Suppressor macrophage treated with lipopolysaccharide for 1 hour (primary cell): Measurements from ENCODE around the gene IGF1R.

ENCODE experiments used
- DNase-seq, 3 donors: peaks; one replicate each; pipeline ENCODE4 v3.0.0-alpha.2; 2020 to 2022

The IGF1R gene

GRCh38 chr15:98841419-98841970, 193.2 kb downstream of the IGF1R start:
- no peak for DNase-seq

- no peak for DNase-seq
Observed at GRCh38 chr15:98842192-98842972, 194.0 kb downstream of the IGF1R start.

DNA sequence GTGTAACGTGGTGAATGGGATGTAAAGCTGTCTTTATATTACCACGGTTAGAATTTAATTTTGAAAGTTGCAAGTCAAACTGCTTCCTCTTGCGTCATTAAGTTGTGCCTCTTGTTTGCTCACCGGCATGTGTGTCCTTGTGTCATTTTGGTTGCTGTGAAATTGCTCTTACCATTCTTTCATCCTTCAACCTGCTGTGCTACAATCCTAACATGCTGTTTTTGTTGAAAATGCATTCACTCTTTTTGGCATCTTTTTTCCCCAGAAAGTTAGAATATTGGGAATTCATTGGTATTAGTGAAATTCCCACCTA, 194.6 kb downstream of the IGF1R start:
- peak in 1 of 3 donors; percentile 10 for DNase-seq

- no peak for DNase-seq
Observed at GRCh38 chr15:98843844-98844243, 195.5 kb downstream of the IGF1R start.

DNA sequence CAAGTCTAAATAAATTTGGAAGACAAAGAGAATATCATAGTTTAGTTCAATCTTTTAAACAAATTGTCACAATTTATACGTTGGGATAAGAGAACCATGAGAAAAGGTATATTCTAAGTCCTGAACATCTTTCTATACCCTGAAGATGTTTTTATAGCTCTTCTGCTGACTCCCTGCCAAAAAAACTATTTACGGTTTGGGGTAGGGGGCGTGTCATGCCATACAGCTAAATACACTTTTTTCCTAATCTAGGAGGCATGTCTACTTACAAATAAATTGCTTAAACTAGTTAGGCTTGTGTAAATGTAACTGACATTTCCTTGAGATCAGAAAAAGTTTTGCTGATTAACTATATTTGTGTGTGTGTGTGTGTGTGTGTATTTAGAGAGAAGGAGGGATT, 195.9 kb downstream of the IGF1R start:
- no peak for DNase-seq

DNA sequence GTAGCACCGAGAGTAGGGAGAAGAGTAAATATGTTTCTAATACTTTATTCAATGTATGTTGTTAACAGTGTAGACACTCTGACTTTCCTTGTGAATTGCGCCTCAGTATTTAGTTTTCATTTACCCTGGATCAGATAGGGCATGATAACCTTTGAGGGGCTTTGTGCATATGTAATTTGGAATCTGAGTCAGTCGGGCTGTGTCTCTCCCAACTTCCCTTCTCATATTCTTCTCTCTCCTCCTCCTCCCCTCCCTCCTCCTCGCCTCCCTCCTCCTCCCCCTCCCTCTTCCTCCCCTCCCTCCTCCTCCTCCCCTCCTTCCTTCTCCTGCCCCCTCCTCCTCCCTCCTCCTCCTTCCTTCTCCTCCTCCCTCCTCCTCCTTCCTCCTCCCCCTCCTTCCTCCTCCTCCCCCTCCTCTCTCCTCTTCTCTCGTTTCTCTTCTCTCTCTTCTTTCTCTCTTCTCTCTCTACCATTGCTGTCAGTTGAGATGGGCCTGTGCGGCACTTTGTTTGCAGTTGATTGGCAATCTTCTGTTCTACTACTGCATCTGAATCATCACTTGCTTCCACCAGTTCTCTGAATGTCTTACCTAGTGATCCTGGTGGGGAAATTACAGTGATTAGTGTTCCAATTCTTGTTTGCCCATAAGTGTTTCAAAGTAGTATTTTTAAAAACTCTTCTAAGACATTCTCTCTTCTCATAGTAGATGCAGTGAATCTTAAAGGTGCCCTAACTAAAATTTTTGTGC, 197.0 kb downstream of the IGF1R start:
- DNase-seq = peak in 2 of 3 donors; percentile 10 to 32

GRCh38 chr15:98850961-98851572, 202.7 kb downstream of the IGF1R start:
- DNase-seq = peak; percentile 69 to 80 (median 72)

DNA sequence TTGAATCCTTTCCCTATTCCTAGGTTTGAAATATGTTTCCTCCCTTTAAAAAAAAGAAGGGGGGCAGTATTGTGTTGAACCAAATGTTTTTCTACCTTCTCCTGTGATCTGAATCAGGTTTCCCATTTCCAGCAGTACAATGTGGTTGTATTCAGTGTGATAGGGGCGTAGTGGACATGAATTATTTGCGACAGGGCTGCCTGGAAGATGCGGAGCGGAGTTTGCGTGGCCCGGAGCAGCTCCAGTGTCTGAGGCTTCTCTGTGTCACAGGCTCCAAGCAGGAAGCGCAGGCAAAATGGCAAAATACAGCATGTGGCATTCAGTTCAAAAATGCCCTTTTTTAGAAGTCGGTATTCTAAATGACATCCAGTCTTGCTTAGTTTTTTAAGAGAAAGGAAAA, 204.8 kb downstream of the IGF1R start:
- peak; percentile 84 to 89 (median 85) for DNase-seq

GRCh38 chr15:98853617-98854420, 205.5 kb downstream of the IGF1R start:
- DNase-seq = no peak

- no peak for DNase-seq
Observed at GRCh38 chr15:98854496-98854895, 206.2 kb downstream of the IGF1R start.

GRCh38 chr15:98855067-98855814, 206.9 kb downstream of the IGF1R start:
- DNase-seq = no peak

DNA sequence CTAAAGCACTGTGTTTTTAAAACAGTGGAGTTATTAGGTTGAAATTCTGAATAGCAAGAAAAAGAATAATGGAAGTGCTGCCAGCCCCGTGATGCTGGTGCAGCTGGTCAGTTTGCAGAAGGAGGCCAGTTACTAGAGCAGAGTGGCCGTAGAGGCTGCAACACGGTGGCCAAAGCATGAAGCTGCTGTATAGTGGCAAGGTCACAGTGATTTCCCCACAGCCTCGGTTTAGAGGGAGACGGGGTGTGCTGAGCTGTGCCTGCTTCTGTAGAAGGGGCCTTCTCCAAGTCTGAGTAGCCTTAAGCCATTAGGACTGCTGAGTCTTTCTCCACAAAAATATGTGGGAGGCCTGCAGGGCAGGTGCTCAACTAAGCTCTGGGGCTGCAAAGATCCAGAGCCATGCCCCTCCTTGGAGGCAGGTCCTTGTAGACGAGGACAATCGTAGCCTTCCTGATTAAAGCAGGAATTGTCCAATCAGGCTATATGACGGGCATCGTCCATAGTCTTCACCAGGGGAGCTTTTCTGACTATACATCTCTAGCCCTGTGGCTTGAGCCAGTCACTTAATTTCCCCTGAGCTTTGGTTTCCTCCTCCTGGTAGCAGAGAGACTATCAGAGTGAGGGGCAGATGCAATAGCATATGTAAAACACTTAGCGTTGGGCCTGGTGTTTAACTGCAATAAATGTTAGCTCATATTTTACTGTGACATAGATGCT, 207.6 kb downstream of the IGF1R start:
- DNase-seq = no peak

GRCh38 chr15:98856532-98856907, 208.2 kb downstream of the IGF1R start:
- DNase-seq = no peak

- peak in 2 of 3 donors; percentile 25 to 44 for DNase-seq
Observed at GRCh38 chr15:98858610-98859023, 210.3 kb downstream of the IGF1R start.

DNA sequence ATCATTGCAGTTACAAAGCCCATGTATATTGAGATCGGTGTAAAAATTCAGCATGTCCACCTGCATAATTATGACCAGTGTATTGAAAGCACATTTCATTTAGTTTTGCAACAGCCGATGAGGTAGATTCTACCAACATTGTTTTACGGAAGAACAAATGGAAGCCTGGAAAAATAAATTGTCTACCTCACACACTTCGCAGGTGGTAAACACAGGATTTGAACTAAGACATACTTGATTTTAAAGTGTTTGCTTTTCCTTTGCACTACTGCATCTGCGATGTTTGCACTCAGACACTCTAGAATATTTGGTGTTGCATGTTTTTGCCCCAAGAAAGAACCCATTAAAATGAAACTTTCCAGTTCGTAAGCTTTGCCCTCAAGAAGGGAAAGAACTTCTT, 210.8 kb downstream of the IGF1R start:
- DNase-seq = no peak

- no peak for DNase-seq
Observed at GRCh38 chr15:98860281-98861041, 212.1 kb downstream of the IGF1R start.

GRCh38 chr15:98861188-98861587, 212.8 kb downstream of the IGF1R start:
- no peak for DNase-seq

DNA sequence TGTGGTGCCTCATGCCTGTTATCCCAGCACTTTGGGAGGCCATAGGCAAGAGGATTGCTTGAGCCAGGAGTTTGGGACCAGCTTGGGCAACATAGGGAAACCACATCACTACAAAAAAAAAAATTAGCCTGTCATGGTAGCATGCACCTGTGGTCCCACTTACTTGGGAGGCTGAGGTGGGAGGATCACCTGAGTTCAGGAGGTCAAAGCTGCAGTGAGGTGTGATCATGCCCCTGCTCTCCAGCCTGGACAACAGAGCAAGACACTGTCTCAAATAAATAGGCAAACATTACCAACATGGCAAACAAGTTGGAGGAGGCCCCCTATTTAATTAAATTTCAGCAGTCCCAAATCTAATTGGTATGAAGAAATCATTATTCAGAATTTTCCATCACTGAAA, 215.6 kb downstream of the IGF1R start:
- no peak for DNase-seq

DNA sequence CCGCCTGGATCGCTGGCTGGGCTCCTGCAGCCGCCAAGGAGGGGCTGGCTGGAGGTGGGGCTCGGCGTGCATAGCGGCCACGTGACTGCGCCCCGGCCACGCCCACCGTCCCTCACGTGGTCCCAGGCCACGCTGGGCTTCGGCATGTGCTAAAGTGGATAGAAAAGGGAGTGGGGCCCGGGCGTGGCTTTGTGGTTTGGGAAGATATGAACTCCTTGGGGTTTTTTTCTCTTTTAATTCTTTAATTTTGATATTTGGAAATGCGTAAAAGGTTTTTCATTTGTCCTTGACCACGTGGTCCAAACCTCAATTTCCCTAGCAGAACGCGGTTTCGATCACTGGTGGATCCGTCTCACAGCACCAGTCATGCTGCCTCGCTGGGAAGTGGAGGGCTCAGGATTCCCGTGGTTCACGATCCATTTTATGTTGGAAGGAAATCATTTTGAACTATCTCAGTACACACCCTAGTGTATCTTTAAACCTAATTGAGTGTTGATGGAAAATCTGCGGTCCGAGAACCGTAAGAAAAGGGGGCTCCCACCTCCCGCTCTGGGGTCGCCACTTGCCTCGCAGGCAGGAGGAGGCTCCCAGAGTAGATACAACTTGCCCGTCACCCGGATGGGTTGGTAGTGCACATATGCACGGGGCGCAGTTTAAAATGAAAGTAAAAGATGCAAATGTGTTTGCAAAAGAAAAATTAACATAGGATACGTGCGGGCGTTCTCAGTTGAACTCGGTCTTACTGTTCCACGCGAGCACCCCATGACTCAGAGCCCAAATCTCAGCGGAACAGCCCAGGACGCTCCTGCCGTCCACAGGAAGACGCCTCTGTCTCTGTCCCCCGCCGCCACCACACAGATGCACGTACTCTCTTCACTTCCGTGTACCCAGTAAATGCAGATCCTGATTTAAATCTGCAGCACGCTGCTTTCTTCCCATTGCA, 217.3 kb downstream of the IGF1R start:
- peak; percentile 68 to 84 (median 80) for DNase-seq
